GM19324 (cell line): ENCODE measurements around the gene CNOT8.

Source experiments
- ATAC-seq: cut with Tn5 transposase; IDR thresholded peaks from one replicate; pipeline ENCODE4 v1.9.1; 2021; ENCODE audit warnings: mild to moderate bottlenecking, moderate library complexity; ENCODE audit not compliant: unreplicated experiment, low FRiP score

The CNOT8 gene

GRCh38 chr5:154862766-154863165 lies 4.3 kb downstream of the CNOT8 start:
- ATAC-seq: no peak

- ATAC-seq: no peak
Observed at GRCh38 chr5:154863291-154864080, 5.1 kb downstream of the CNOT8 start.

GRCh38 chr5:154865466-154866184 lies 7.2 kb downstream of the CNOT8 start:
- ATAC-seq: no peak

GRCh38 chr5:154866841-154867240 lies 8.4 kb downstream of the CNOT8 start:
- ATAC-seq: no peak

- no peak for ATAC-seq
Observed at GRCh38 chr5:154868702-154869101, 10.3 kb downstream of the CNOT8 start.

- ATAC-seq: no peak
Observed at GRCh38 chr5:154871734-154872133, 13.3 kb downstream of the CNOT8 start.

- no peak for ATAC-seq
Observed at GRCh38 chr5:154873791-154874331, 15.4 kb downstream of the CNOT8 start.

- ATAC-seq: no peak
Observed at GRCh38 chr5:154878642-154879335, 20.4 kb downstream of the CNOT8 start.

GRCh38 chr5:154881986-154882385 lies 23.6 kb downstream of the CNOT8 start:
- no peak for ATAC-seq

- no peak for ATAC-seq
Observed at GRCh38 chr5:154884424-154884823, 26.0 kb downstream of the CNOT8 start.

GRCh38 chr5:154885439-154885838 lies 27.0 kb downstream of the CNOT8 start:
- no peak for ATAC-seq

GRCh38 chr5:154892369-154892771 lies 33.9 kb downstream of the CNOT8 start:
- no peak for ATAC-seq

GRCh38 chr5:154893381-154893780 lies 35.0 kb downstream of the CNOT8 start:
- ATAC-seq: no peak

GRCh38 chr5:154895606-154896561 lies 37.5 kb downstream of the CNOT8 start:
- ATAC-seq: no peak

- no peak for ATAC-seq
Observed at GRCh38 chr5:154896562-154897165, 38.2 kb downstream of the CNOT8 start.

- no peak for ATAC-seq
Observed at GRCh38 chr5:154898210-154898609, 39.8 kb downstream of the CNOT8 start.

- ATAC-seq: no peak
Observed at GRCh38 chr5:154899151-154899816, 40.9 kb downstream of the CNOT8 start.

- ATAC-seq: no peak
Observed at GRCh38 chr5:154900066-154900465, 41.6 kb downstream of the CNOT8 start.

- no peak for ATAC-seq
Observed at GRCh38 chr5:154901276-154901675, 42.8 kb downstream of the CNOT8 start.
